ENCODE results near the gene SUGCT.
A peak's percentile ranks its signal among the peaks of the same experiment; 100 is the strongest.

The SUGCT gene

GRCh38 chr7:40332516-40332915 is 197.7 kb downstream of the SUGCT start:
- H3K9me3 ChIP-seq (replicated peaks in 1 of 11), result peaks cover 0 to 4% (median 0%) of the 10 kb centered on the region in 11 experiments; a peak in 2 of 22 replicates
- H3K36me3 ChIP-seq, result no peaks in the 10 kb centered on the region
- no peak overlapping the region for H3K9ac ChIP-seq
- no peak overlapping the region for H3K4me3 ChIP-seq
- no peaks in the 10 kb centered on the region for H4K20me1 ChIP-seq
- no peak overlapping the region for H3K4me2 ChIP-seq
- H3K4me1 ChIP-seq, result 0 out of 20 replicates have a peak, but pooled peaks cover 0 to 4% (median 0%) of the 10 kb centered on the region in 10 experiments
- H3K27me3 ChIP-seq, result no peaks in the 10 kb centered on the region
- no peak overlapping the region for H3K27ac ChIP-seq
- TF ChIP-seq Cebpa-rat (IDR thresholded peaks at IDR 0.05), result no peak

- peaks cover 0 to 18% (median 12%) of the 10 kb centered on the region in 11 experiments; a peak in 16 of 22 replicates for H3K9me3 ChIP-seq (replicated peaks in 1 of 11)
- no peaks in the 10 kb centered on the region for H3K36me3 ChIP-seq
- TF ChIP-seq Cebpa-rat (IDR thresholded peaks at IDR 0.05), result no peak
- H3K9ac ChIP-seq, result no peak overlapping the region
- no peaks in the 10 kb centered on the region for H3K4me1 ChIP-seq
- no peak overlapping the region for H3K4me3 ChIP-seq
- H3K27ac ChIP-seq, result no peak overlapping the region
- no peaks in the 10 kb centered on the region for H3K27me3 ChIP-seq
- no peaks in the 10 kb centered on the region for H4K20me1 ChIP-seq
- H3K4me2 ChIP-seq, result no peak overlapping the region
Observed at GRCh38 chr7:40341836-40342235, 207.0 kb downstream of the SUGCT start.

GRCh38 chr7:40346554-40346953 is 211.7 kb downstream of the SUGCT start:
- no peaks in the 10 kb centered on the region for H3K27me3 ChIP-seq
- no peak for TF ChIP-seq Cebpa-rat (IDR thresholded peaks at IDR 0.05)
- H3K27ac ChIP-seq, result no peak overlapping the region
- no peaks in the 10 kb centered on the region for H4K20me1 ChIP-seq
- H3K9me3 ChIP-seq (replicated peaks in 1 of 11), result no peaks in the 10 kb centered on the region
- H3K4me3 ChIP-seq, result no peak overlapping the region
- no peak overlapping the region for H3K4me2 ChIP-seq
- no peak overlapping the region for H3K9ac ChIP-seq
- H3K36me3 ChIP-seq, result no peaks in the 10 kb centered on the region
- H3K4me1 ChIP-seq, result no peaks in the 10 kb centered on the region

- Histone ChIP-seq H3K4me2 (no peak overlapping the region), H3K9me3 (replicated peaks in 1 of 11) (no peaks in the 10 kb centered on the region), H3K4me1 (no peaks in the 10 kb centered on the region), H3K27me3 (no peaks in the 10 kb centered on the region), H3K9ac (no peak overlapping the region), H3K36me3 (no peaks in the 10 kb centered on the region), H4K20me1 (no peaks in the 10 kb centered on the region), H3K27ac (no peak overlapping the region), H3K4me3 (no peak overlapping the region)
- no peak for TF ChIP-seq Cebpa-rat (IDR thresholded peaks at IDR 0.05)
Observed at GRCh38 chr7:40348126-40348728, 213.4 kb downstream of the SUGCT start.

- no peaks in the 10 kb centered on the region for H3K9me3 ChIP-seq (replicated peaks in 1 of 11)
- H3K4me2 ChIP-seq, result no peak overlapping the region
- no peak for TF ChIP-seq Cebpa-rat (IDR thresholded peaks at IDR 0.05)
- H3K27me3 ChIP-seq, result no peaks in the 10 kb centered on the region
- H3K27ac ChIP-seq, result no peak overlapping the region
- H3K4me3 ChIP-seq, result no peak overlapping the region
- no peaks in the 10 kb centered on the region for H4K20me1 ChIP-seq
- no peaks in the 10 kb centered on the region for H3K36me3 ChIP-seq
- no peaks in the 10 kb centered on the region for H3K4me1 ChIP-seq
- H3K9ac ChIP-seq, result no peak overlapping the region
Observed at GRCh38 chr7:40350100-40350499, 215.3 kb downstream of the SUGCT start.

GRCh38 chr7:40354711-40355110 is 219.9 kb downstream of the SUGCT start:
- Histone ChIP-seq H3K4me1 (no peaks in the 10 kb centered on the region), H3K36me3 (no peaks in the 10 kb centered on the region), H3K4me3 (no peak overlapping the region), H3K9me3 (replicated peaks in 1 of 11) (no peaks in the 10 kb centered on the region), H3K4me2 (no peak overlapping the region), H3K27me3 (no peaks in the 10 kb centered on the region), H4K20me1 (no peaks in the 10 kb centered on the region), H3K27ac (no peak overlapping the region), H3K9ac (no peak overlapping the region)
- no peak for TF ChIP-seq Cebpa-rat (IDR thresholded peaks at IDR 0.05)

- Histone ChIP-seq H4K20me1 (no peaks in the 10 kb centered on the region), H3K36me3 (no peaks in the 10 kb centered on the region), H3K9ac (no peak overlapping the region), H3K9me3 (replicated peaks in 1 of 11) (no peaks in the 10 kb centered on the region), H3K4me2 (no peak overlapping the region), H3K27ac (no peak overlapping the region), H3K4me1 (no peaks in the 10 kb centered on the region), H3K4me3 (no peak overlapping the region), H3K27me3 (no peaks in the 10 kb centered on the region)
- no peak for TF ChIP-seq Cebpa-rat (IDR thresholded peaks at IDR 0.05)
Observed at GRCh38 chr7:40356312-40356711, 221.5 kb downstream of the SUGCT start.

- no peak for TF ChIP-seq Cebpa-rat (IDR thresholded peaks at IDR 0.05)
- H3K36me3 ChIP-seq, result no peaks in the 10 kb centered on the region
- H3K9me3 ChIP-seq (replicated peaks in 1 of 11), result no peaks in the 10 kb centered on the region
- no peaks in the 10 kb centered on the region for H3K4me1 ChIP-seq
- no peak overlapping the region for H3K27ac ChIP-seq
- H3K4me2 ChIP-seq, result no peak overlapping the region
- no peak overlapping the region for H3K4me3 ChIP-seq
- no peak overlapping the region for H3K9ac ChIP-seq
- no peaks in the 10 kb centered on the region for H3K27me3 ChIP-seq
- no peaks in the 10 kb centered on the region for H4K20me1 ChIP-seq
Observed at GRCh38 chr7:40356871-40357709, 222.3 kb downstream of the SUGCT start.

GRCh38 chr7:40369641-40370277 is 235.0 kb downstream of the SUGCT start:
- no peaks in the 10 kb centered on the region for H3K9me3 ChIP-seq (replicated peaks in 1 of 11)
- peak overlapping the region in 1 of 11 experiments; percentile 22; a peak in 1 of 22 replicates for H3K4me2 ChIP-seq
- H3K4me3 ChIP-seq, result no peak overlapping the region
- no peak overlapping the region for H3K27ac ChIP-seq
- no peaks in the 10 kb centered on the region for H3K36me3 ChIP-seq
- no peaks in the 10 kb centered on the region; a peak in 1 of 20 replicates for H3K4me1 ChIP-seq
- TF ChIP-seq Cebpa-rat (IDR thresholded peaks at IDR 0.05), result no peak
- no peaks in the 10 kb centered on the region for H4K20me1 ChIP-seq
- H3K27me3 ChIP-seq, result no peaks in the 10 kb centered on the region
- no peak overlapping the region for H3K9ac ChIP-seq
